ENCODE results near the gene MBD3. TPM values are rescaled to one million over a fixed set of nuclear protein-coding genes. Genes with fewer than 3 reads are reported as not detected.

MBD3 gene
- total RNA-seq, 2 experiments from 2014 or later = 68.9 to 87.5 TPM

GRCh38 chr19:1616875-1617274, 24.2 kb upstream of the MBD3 start:
- Mint-ChIP-seq H3K27ac (peak overlapping the region; percentile 82), H3K27me3 (no peaks in the 10 kb centered on the region), H3K4me3 (no peak overlapping the region), H3K4me1 (peaks cover 22% of the 10 kb centered on the region), H3K36me3 (ENCODE audit: low read depth) (peaks cover 38% of the 10 kb centered on the region), H3K9me3 (ENCODE audit: low read depth) (no peaks in the 10 kb centered on the region)
- POLR2A ChIA-PET = interaction anchor here (0.6 kb wide), 1 partner anchor 226 kb away, joined by 3 read pairs; no protein-coding TSS in a partner anchor
- peak; percentile 25 for DNase-seq
- peak; percentile 68 for ATAC-seq
- CTCF ChIA-PET = interaction anchor here (0.5 to 0.7 kb wide), 2 partner anchors 9 to 23 kb away, joined by 3 to 4 read pairs; no protein-coding TSS in a partner anchor
- intact Hi-C loops (cut with DNase I, micrococcal nuclease) = no loop called here

- H3K4me1 Mint-ChIP-seq = peaks cover 22% of the 10 kb centered on the region
- H3K27me3 Mint-ChIP-seq = no peaks in the 10 kb centered on the region
- ATAC-seq (no peak), DNase-seq (no peak)
- H3K4me3 Mint-ChIP-seq = no peak overlapping the region
- ChIA-PET CTCF (no interaction called here), POLR2A (no interaction called here)
- peak overlapping the region; percentile 39 for H3K27ac Mint-ChIP-seq
- intact Hi-C loops (cut with DNase I, micrococcal nuclease) = no loop called here
- H3K9me3 Mint-ChIP-seq (ENCODE audit: low read depth) = no peaks in the 10 kb centered on the region
- peaks cover 39% of the 10 kb centered on the region for H3K36me3 Mint-ChIP-seq (ENCODE audit: low read depth)
Observed at GRCh38 chr19:1616396-1616795, 23.7 kb upstream of the MBD3 start.

GRCh38 chr19:1615156-1615765, 22.6 kb upstream of the MBD3 start:
- POLR2A ChIA-PET = no interaction called here
- ATAC-seq (no peak), DNase-seq (no peak)
- Mint-ChIP-seq H3K4me1 (peaks cover 32% of the 10 kb centered on the region), H3K36me3 (ENCODE audit: low read depth) (peaks cover 46% of the 10 kb centered on the region), H3K27me3 (no peaks in the 10 kb centered on the region), H3K27ac (no peak overlapping the region), H3K4me3 (no peak overlapping the region), H3K9me3 (ENCODE audit: low read depth) (no peaks in the 10 kb centered on the region)
- intact Hi-C loops (cut with DNase I, micrococcal nuclease) = no loop called here
- CTCF ChIA-PET = no interaction called here

- ChIA-PET CTCF (no interaction called here), POLR2A (interaction anchor here (0.5 kb wide), 1 partner anchor 261 kb away, joined by 5 read pairs; no protein-coding TSS in a partner anchor)
- ATAC-seq (no peak), DNase-seq (no peak)
- H3K27ac Mint-ChIP-seq = no peak overlapping the region
- no peaks in the 10 kb centered on the region for H3K9me3 Mint-ChIP-seq (ENCODE audit: low read depth)
- intact Hi-C loops (cut with DNase I, micrococcal nuclease) = no loop called here
- H3K4me1 Mint-ChIP-seq = peaks cover 41% of the 10 kb centered on the region
- H3K27me3 Mint-ChIP-seq = no peaks in the 10 kb centered on the region
- no peak overlapping the region for H3K4me3 Mint-ChIP-seq
- H3K36me3 Mint-ChIP-seq (ENCODE audit: low read depth) = peaks cover 46% of the 10 kb centered on the region
Observed at GRCh38 chr19:1613808-1614570, 21.3 kb upstream of the MBD3 start.

GRCh38 chr19:1613146-1613545, 20.5 kb upstream of the MBD3 start:
- peaks cover 43% of the 10 kb centered on the region for H3K4me1 Mint-ChIP-seq
- intact Hi-C loops (cut with DNase I, micrococcal nuclease) = no loop called here
- ATAC-seq (no peak), DNase-seq (no peak)
- H3K27ac Mint-ChIP-seq = no peak overlapping the region
- ChIA-PET CTCF (no interaction called here), POLR2A (no interaction called here)
- H3K36me3 Mint-ChIP-seq (ENCODE audit: low read depth) = peaks cover 42% of the 10 kb centered on the region
- no peak overlapping the region for H3K4me3 Mint-ChIP-seq
- H3K27me3 Mint-ChIP-seq = no peaks in the 10 kb centered on the region
- H3K9me3 Mint-ChIP-seq (ENCODE audit: low read depth) = no peaks in the 10 kb centered on the region

GRCh38 chr19:1612114-1613086, 19.7 kb upstream of the MBD3 start:
- H3K27ac Mint-ChIP-seq = no peak overlapping the region
- DNase-seq = no peak
- H3K4me3 Mint-ChIP-seq = no peak overlapping the region
- ChIA-PET POLR2A (no interaction called here), CTCF (no interaction called here)
- no peak for ATAC-seq
- intact Hi-C loops (cut with DNase I, micrococcal nuclease) = no loop called here
- H3K27me3 Mint-ChIP-seq = no peaks in the 10 kb centered on the region
- H3K9me3 Mint-ChIP-seq (ENCODE audit: low read depth) = no peaks in the 10 kb centered on the region
- H3K4me1 Mint-ChIP-seq = peaks cover 37% of the 10 kb centered on the region
- H3K36me3 Mint-ChIP-seq (ENCODE audit: low read depth) = peaks cover 37% of the 10 kb centered on the region

GRCh38 chr19:1611353-1611752, 18.7 kb upstream of the MBD3 start:
- no peaks in the 10 kb centered on the region for H3K9me3 Mint-ChIP-seq (ENCODE audit: low read depth)
- DNase-seq (no peak), ATAC-seq (no peak)
- H3K27ac Mint-ChIP-seq = no peak overlapping the region
- no peaks in the 10 kb centered on the region for H3K27me3 Mint-ChIP-seq
- intact Hi-C loops (cut with DNase I, micrococcal nuclease) = no loop called here
- H3K36me3 Mint-ChIP-seq (ENCODE audit: low read depth) = peaks cover 30% of the 10 kb centered on the region
- ChIA-PET POLR2A (no interaction called here), CTCF (interaction anchor here (0.6 to 0.7 kb wide), 2 partner anchors 13 to 25 kb away, joined by 4 read pairs; no protein-coding TSS in a partner anchor)
- no peak overlapping the region for H3K4me3 Mint-ChIP-seq
- H3K4me1 Mint-ChIP-seq = peaks cover 30% of the 10 kb centered on the region

- Mint-ChIP-seq H3K27ac (no peak overlapping the region), H3K9me3 (ENCODE audit: low read depth) (no peaks in the 10 kb centered on the region)
- CTCF ChIA-PET = no interaction called here
Observed at GRCh38 chr19:1610579-1610978, 17.9 kb upstream of the MBD3 start.

GRCh38 chr19:1609680-1610474, 17.2 kb upstream of the MBD3 start:
- Mint-ChIP-seq H3K4me3 (no peak overlapping the region), H3K9me3 (ENCODE audit: low read depth) (no peaks in the 10 kb centered on the region), H3K36me3 (ENCODE audit: low read depth) (peaks cover 24% of the 10 kb centered on the region), H3K27ac (no peak overlapping the region), H3K27me3 (no peaks in the 10 kb centered on the region), H3K4me1 (peaks cover 33% of the 10 kb centered on the region)
- no peak for DNase-seq
- intact Hi-C loops (cut with DNase I, micrococcal nuclease) = loop anchor here (5.0 kb wide), 2 partner anchors 62 to 157 kb away; no protein-coding TSS in a partner anchor
- ATAC-seq = no peak
- POLR2A ChIA-PET = interaction anchor here (0.6 kb wide), 1 partner anchor 41 kb away, joined by 4 read pairs; no protein-coding TSS in a partner anchor
- CTCF ChIA-PET = interaction anchor here (0.6 kb wide), 1 partner anchor 42 kb away, joined by 3 read pairs; no protein-coding TSS in a partner anchor

More at GRCh38 chr19:1610579-1610978, 17.9 kb upstream of the MBD3 start:
- Mint-ChIP-seq H3K4me3 (no peak overlapping the region), H3K36me3 (ENCODE audit: low read depth) (peaks cover 26% of the 10 kb centered on the region), H3K4me1 (peaks cover 33% of the 10 kb centered on the region), H3K27me3 (no peaks in the 10 kb centered on the region)
- intact Hi-C loops (cut with DNase I, micrococcal nuclease) = no loop called here
- POLR2A ChIA-PET = no interaction called here
- ATAC-seq = no peak
- DNase-seq = no peak

- Mint-ChIP-seq H3K36me3 (ENCODE audit: low read depth) (peaks cover 26% of the 10 kb centered on the region), H3K27me3 (no peaks in the 10 kb centered on the region), H3K4me3 (no peak overlapping the region), H3K4me1 (peaks cover 39% of the 10 kb centered on the region), H3K27ac (no peak overlapping the region), H3K9me3 (ENCODE audit: low read depth) (no peaks in the 10 kb centered on the region)
- ChIA-PET CTCF (no interaction called here), POLR2A (interaction anchor here (1.1 kb wide), 1 partner anchor 16 kb away, joined by 3 read pairs; the partner anchor contains the start of gene MBD3)
- ATAC-seq (no peak), DNase-seq (peak; percentile 45)
- intact Hi-C loops (cut with DNase I, micrococcal nuclease) = loop anchor here (5.0 kb wide), 2 partner anchors 63 to 158 kb away; no protein-coding TSS in a partner anchor
Observed at GRCh38 chr19:1609103-1609396, 16.4 kb upstream of the MBD3 start.

Data from activated CD4-positive, alpha-beta T cell treated with anti-CD3 and anti-CD28 coated beads for 36 hours (primary cell).